Upper lobe of left lung (tissue), 6 donors: Measurements from ENCODE around the gene KLK4. TPM values are rescaled to one million over a fixed set of nuclear protein-coding genes. Genes with fewer than 3 reads are reported as not detected.

ENCODE experiments used
- ATAC-seq, 2 donors: fragments of 200-7000 bp; cut with Tn5 transposase; one replicate each; pipeline ENCODE4 v1.9.1; 2022; ENCODE audit warnings: mild to moderate bottlenecking in 2 of 2, moderate library complexity in 2 of 2; ENCODE audit not compliant: low FRiP score in 2 of 2
- DNase-seq, 2 donors: peaks; one replicate each; pipeline ENCODE4 v3.0.0-alpha.2; 2019 to 2020
- H3K27ac ChIP-seq, 4 donors: fragments of 200-600 bp; sonication (generic); one replicate each; pipeline ENCODE4 v1.5.1; 2016 to 2019
- H3K27me3 ChIP-seq, 4 donors: fragments of 200-600 bp; sonication (generic); one replicate each; pipeline ENCODE4 v1.5.1; 2017 to 2019
- H3K36me3 ChIP-seq, 4 donors: fragments of 200-600 bp; sonication (generic); one replicate each; pipeline ENCODE4 v1.5.1; 2016 to 2019
- H3K4me1 ChIP-seq, 4 donors: fragments of 200-600 bp; sonication (generic); one replicate each; pipeline ENCODE4 v1.5.1; 2018 to 2019
- H3K4me3 ChIP-seq, 4 donors: fragments of 200-600 bp; sonication (generic); one replicate each; pipeline ENCODE4 v1.5.1; 2017 to 2019; ENCODE audit warnings: mild to moderate bottlenecking in 2 of 4, moderate library complexity in 1 of 4
- H3K9me3 ChIP-seq, 4 donors: fragments of 200-600 bp; sonication (generic); one replicate each; pipeline ENCODE4 v1.5.1; 2018 to 2019
- EP300 ChIP-seq, 4 donors: sonication (generic); formaldehyde crosslinking; IDR thresholded peaks; one replicate each; pipeline ENCODE4 v1.5.1; 2017; ENCODE audit warnings: antibody characterized with exemption in 4 of 4, control low read depth in 2 of 4
- POLR2A ChIP-seq, 4 donors: fragments of 450-650 bp; IDR thresholded peaks; one replicate each; pipeline ENCODE4 v1.5.1; 2016 to 2017; ENCODE audit warnings: antibody characterized with exemption in 4 of 4, mild to moderate bottlenecking in 2 of 4
- POLR2AphosphoS5 ChIP-seq, 2 donors: sonication (generic); formaldehyde crosslinking; IDR thresholded peaks; one replicate each; pipeline ENCODE4 v1.5.1; 2017; ENCODE audit warnings: antibody characterized with exemption in 2 of 2
- WGBS, 2 donors: methylation state at CpG; one replicate each; pipeline ENCODE4 v1.1.5; 2017 to 2018; 5-methylcytosine and 5-hydroxymethylcytosine counted together
- total RNA-seq, 6 donors: library from RNA; depleted of rRNA in 4 of 6; stranded (reverse); fragments of >200 nt in 4 of 6; gene quantifications; one replicate each; pipeline versions ENCODE4 v1.1.0 to v1.2.1, GENCODE V29; 2016 to 2021
- TF ChIP-seq, protein P1 (sequence below), 6 experiments: fragments of 450-650 bp in 4 of 6; fragments of 200-600 bp in 2 of 6; sonication (generic) in 2 of 6; IDR thresholded peaks; one replicate each; pipeline ENCODE4 v1.5.1; 2016 to 2019; ENCODE audit warnings: antibody characterized with exemption in 6 of 6
- donor health status: DM: no; HTN: no; CAD: no; lungs with moderate emphysema.
- donor health status: DM: no; HTN: yes; CAD: no; lungs with severe emphysema.

KLK4 gene
- total RNA-seq, 6 donors from 2014 or later: not detected

DNA sequence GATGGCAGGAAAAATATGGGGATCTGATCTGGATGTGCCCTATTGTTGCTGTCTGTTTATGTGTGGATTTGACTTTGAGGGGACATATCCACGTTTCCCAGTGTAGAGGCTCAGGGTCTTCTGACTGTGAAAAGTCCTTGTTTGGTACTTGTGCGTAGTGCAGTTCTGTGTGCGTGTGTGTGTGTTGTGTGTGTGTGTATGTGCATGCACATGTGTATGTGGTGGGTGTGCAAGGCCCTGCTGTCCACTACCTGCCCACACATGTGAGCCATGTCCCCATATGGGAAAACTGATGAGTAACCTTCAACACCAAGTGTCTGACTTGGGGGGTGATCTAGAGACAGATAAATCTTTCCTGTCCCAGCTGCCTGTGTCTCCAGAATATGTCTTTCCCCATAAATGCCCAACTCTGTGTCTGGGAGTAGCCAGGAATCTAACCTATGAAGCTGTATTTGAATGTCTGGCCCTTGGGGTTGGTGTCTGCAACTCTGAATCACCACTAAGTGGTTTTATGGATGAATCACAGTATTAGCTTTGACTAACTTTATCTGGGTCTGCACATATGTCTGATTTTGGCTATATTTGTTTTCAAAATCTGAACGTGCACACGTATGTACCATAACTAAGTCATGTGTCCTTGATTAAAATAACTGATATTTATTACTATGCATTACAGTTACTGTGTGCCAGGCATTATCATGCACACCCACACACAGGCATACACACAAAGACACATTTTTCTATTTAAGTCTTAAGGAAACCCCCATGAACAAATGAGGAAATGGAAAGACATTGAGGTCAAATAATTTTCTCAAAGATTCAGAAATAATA lies 20.6 kb downstream of the KLK4 start:
- H3K4me1 ChIP-seq: no peaks in the 10 kb centered on the region
- no peak overlapping the region for H3K27ac ChIP-seq
- TF ChIP-seq POLR2AphosphoS5 (IDR thresholded peaks at IDR 0.05): no peak
- TF ChIP-seq, protein P1, sequence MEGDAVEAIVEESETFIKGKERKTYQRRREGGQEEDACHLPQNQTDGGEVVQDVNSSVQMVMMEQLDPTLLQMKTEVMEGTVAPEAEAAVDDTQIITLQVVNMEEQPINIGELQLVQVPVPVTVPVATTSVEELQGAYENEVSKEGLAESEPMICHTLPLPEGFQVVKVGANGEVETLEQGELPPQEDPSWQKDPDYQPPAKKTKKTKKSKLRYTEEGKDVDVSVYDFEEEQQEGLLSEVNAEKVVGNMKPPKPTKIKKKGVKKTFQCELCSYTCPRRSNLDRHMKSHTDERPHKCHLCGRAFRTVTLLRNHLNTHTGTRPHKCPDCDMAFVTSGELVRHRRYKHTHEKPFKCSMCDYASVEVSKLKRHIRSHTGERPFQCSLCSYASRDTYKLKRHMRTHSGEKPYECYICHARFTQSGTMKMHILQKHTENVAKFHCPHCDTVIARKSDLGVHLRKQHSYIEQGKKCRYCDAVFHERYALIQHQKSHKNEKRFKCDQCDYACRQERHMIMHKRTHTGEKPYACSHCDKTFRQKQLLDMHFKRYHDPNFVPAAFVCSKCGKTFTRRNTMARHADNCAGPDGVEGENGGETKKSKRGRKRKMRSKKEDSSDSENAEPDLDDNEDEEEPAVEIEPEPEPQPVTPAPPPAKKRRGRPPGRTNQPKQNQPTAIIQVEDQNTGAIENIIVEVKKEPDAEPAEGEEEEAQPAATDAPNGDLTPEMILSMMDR (IDR thresholded peaks at IDR 0.05): no peak
- no peak for TF ChIP-seq POLR2A (IDR thresholded peaks at IDR 0.05)
- no peak for TF ChIP-seq EP300 (IDR thresholded peaks at IDR 0.05)
- H3K4me3 ChIP-seq: no peak overlapping the region
- DNase-seq: no peak
- ATAC-seq: no peak
- 40 to 50% methylated on average over 5 of the region's 5 CpGs for WGBS, 2 donors
- H3K9me3 ChIP-seq: no peaks in the 10 kb centered on the region
- no peaks in the 10 kb centered on the region for H3K27me3 ChIP-seq
- H3K36me3 ChIP-seq: no peaks in the 10 kb centered on the region

- no peaks in the 10 kb centered on the region for H3K4me1 ChIP-seq
- no peak overlapping the region for H3K27ac ChIP-seq
- H3K4me3 ChIP-seq: no peak overlapping the region
- no peaks in the 10 kb centered on the region for H3K27me3 ChIP-seq
- TF ChIP-seq EP300 (IDR thresholded peaks at IDR 0.05): no peak
- no peak for TF ChIP-seq POLR2A (IDR thresholded peaks at IDR 0.05)
- TF ChIP-seq POLR2AphosphoS5 (IDR thresholded peaks at IDR 0.05): no peak
- TF ChIP-seq, protein P1 (IDR thresholded peaks at IDR 0.05): no peak
- no peaks in the 10 kb centered on the region for H3K36me3 ChIP-seq
- 52 to 61% methylated on average over 3 of the region's 3 CpGs for WGBS, 2 donors
- DNase-seq (no peak), ATAC-seq (no peak)
- H3K9me3 ChIP-seq: no peaks in the 10 kb centered on the region
These were observed 21.6 kb downstream of the KLK4 start for GRCh38 chr19:50889638-50890037.

- no peak for TF ChIP-seq POLR2AphosphoS5 (IDR thresholded peaks at IDR 0.05)
- TF ChIP-seq, protein P1 (IDR thresholded peaks at IDR 0.05): no peak
- TF ChIP-seq POLR2A (IDR thresholded peaks at IDR 0.05): no peak
- no peak for TF ChIP-seq EP300 (IDR thresholded peaks at IDR 0.05)
- no peak for DNase-seq
- no peaks in the 10 kb centered on the region for H3K9me3 ChIP-seq
- H3K36me3 ChIP-seq: no peaks in the 10 kb centered on the region
- no peaks in the 10 kb centered on the region for H3K27me3 ChIP-seq
- H3K4me3 ChIP-seq: no peak overlapping the region
- WGBS, 2 donors: 60 to 67% methylated on average over 3 of the region's 3 CpGs
- no peaks in the 10 kb centered on the region for H3K4me1 ChIP-seq
- no peak overlapping the region for H3K27ac ChIP-seq
- ATAC-seq: no peak
These were observed 29.0 kb downstream of the KLK4 start for GRCh38 chr19:50882188-50882587.

DNA sequence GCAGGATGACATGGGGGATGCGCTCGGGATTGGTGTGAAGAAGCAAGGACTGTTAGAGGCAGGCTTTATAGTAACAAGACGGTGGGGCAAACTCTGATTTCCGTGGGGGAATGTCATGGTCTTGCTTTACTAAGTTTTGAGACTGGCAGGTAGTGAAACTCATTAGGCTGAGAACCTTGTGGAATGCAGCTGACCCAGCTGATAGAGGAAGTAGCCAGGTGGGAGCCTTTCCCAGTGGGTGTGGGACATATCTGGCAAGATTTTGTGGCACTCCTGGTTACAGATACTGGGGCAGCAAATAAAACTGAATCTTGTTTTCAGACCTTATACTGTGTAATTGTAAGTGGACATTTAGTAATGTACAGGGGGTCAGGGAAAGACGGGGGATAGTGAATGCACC lies 31.0 kb downstream of the KLK4 start:
- no peaks in the 10 kb centered on the region for H3K36me3 ChIP-seq
- H3K4me3 ChIP-seq: no peak overlapping the region
- WGBS, 2 donors: 75 to 76% methylated on average over 5 of the region's 5 CpGs
- DNase-seq (no peak), ATAC-seq (no peak)
- TF ChIP-seq, protein P1 (IDR thresholded peaks at IDR 0.05): no peak
- TF ChIP-seq POLR2A (IDR thresholded peaks at IDR 0.05) (no peak), POLR2AphosphoS5 (IDR thresholded peaks at IDR 0.05) (no peak), EP300 (IDR thresholded peaks at IDR 0.05) (no peak)
- H3K4me1 ChIP-seq: no peaks in the 10 kb centered on the region
- H3K27ac ChIP-seq: no peak overlapping the region
- H3K9me3 ChIP-seq: no peaks in the 10 kb centered on the region
- H3K27me3 ChIP-seq: no peaks in the 10 kb centered on the region

- no peaks in the 10 kb centered on the region for H3K9me3 ChIP-seq
- DNase-seq: no peak
- 44 to 58% methylated on average over 5 of the region's 5 CpGs for WGBS, 2 donors
- H3K36me3 ChIP-seq: no peaks in the 10 kb centered on the region
- TF ChIP-seq, protein P1 (IDR thresholded peaks at IDR 0.05): no peak
- no peak for TF ChIP-seq POLR2AphosphoS5 (IDR thresholded peaks at IDR 0.05)
- no peak for TF ChIP-seq EP300 (IDR thresholded peaks at IDR 0.05)
- no peak for TF ChIP-seq POLR2A (IDR thresholded peaks at IDR 0.05)
- H3K4me1 ChIP-seq: no peaks in the 10 kb centered on the region
- H3K27ac ChIP-seq: no peak overlapping the region
- no peak for ATAC-seq
- H3K4me3 ChIP-seq: no peak overlapping the region
- H3K27me3 ChIP-seq: no peaks in the 10 kb centered on the region
These were observed 32.3 kb downstream of the KLK4 start for GRCh38 chr19:50878851-50879250.
